NCI-H2227 (cell line): ENCODE measurements around the gene BRSK1.

ENCODE experiments used
- DNase-seq: peaks from one replicate; lab custom pipeline; 2025; ENCODE audit not compliant: unreplicated experiment; lab: John Stamatoyannopoulos, UW

Gene BRSK1

DNA sequence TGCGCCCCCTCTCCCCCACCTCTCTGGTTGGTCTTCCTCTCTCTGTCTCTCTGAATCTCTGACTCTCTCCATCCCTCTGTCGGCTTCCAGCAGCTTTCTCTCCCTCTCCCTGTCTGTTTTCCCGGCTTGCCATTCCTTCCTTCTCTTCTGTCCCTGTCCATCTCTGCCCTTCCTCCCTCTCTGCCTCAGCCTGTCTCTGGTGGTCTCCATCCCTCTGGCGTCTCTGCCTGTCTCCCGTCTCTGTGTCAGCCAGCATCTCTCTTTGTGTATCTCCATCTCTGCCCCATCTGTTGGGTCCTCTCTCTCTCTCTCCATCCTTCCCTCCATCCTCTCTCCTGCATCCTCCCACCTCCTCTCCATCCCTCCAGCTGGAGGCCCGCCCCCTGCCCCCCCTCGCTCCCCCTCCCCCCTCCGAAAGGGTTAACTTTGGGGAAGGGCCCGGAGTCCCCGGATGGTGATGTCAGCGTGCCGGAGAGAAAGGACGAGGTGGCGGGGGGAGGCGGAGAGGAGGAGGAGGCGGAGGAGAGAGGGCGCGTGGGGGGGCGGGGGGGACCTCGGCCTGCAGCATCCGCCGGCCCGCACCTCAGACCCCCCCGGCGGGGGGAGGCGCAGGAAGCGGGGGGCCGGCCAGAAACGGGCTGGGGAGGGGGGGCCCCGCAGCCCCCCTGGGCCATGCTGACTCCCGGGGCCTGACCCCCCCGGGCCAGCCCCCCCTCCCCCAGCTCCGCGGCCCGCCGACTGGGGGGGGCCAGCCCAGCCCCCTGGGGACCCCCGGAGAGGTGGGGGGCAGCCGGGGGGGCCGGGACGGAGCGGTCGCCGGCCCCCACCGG is at the start of gene BRSK1:
TSS of gene BRSK1 (plus strand) at position 450 of the 830 bp plus-strand sequence. CDS start 446 bp downstream, outside the sequence.
- DNase-seq, result peak; percentile 97

GRCh38 chr19:55238030-55238429 is 45.8 kb upstream of the BRSK1 start:
- DNase-seq, result no peak

DNA sequence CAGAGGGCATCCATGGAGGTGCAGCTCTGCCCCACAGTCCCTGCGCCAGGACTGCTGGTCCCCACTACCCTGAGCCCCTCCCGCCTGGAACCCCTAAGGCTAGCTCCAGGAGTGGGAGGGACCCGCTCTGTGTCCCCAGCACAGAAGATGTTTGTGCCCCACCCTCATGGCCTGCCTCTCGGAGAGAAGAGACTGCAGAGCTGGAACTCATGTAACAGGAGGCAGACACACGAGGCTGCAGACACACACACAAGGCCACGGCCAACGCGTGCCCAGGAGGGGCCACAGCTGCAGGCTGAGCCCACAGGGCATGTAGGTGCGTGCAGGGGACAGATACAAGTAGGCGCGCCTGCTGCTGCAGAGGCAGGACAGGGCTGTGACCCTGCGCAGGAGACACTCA is 44.8 kb upstream of the BRSK1 start:
- no peak for DNase-seq

GRCh38 chr19:55240713-55241020 is 43.1 kb upstream of the BRSK1 start:
- DNase-seq, result no peak

GRCh38 chr19:55241143-55241934 is 42.5 kb upstream of the BRSK1 start:
- DNase-seq, result no peak

DNA sequence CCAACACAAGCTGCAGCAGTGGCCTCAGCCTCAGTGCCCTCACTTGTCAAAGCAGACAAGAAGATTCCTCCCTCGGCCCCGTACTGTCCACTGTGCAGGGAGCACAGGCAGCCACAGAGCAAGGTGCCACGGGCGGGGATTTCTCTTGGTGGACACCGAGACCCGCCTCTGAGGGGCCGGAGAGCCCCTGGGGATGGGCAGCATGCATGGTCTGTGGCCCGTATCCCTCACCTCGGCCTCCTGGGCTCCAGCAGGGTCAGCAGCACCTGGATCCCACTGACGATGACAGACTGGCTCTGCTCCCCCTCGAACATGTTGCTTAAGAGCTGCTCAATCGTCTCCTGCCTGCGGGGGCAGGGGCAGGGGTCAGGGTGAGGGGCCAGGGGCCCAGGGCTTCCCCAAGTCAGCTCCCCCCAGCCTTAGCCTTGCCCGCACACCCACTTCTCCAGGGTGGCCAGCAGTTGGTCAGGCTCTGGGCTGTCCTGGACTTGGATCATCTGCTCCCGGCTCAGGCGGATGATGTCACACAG is 41.8 kb upstream of the BRSK1 start:
- DNase-seq, result no peak

GRCh38 chr19:55242517-55242916 is 41.3 kb upstream of the BRSK1 start:
- DNase-seq, result no peak

GRCh38 chr19:55244004-55244680 is 39.7 kb upstream of the BRSK1 start:
- no peak for DNase-seq

- no peak for DNase-seq
Observed at GRCh38 chr19:55245236-55245904, 38.4 kb upstream of the BRSK1 start.

- DNase-seq, result no peak
Observed at GRCh38 chr19:55246462-55247451, 37.0 kb upstream of the BRSK1 start.

GRCh38 chr19:55247621-55248099 is 36.1 kb upstream of the BRSK1 start:
- no peak for DNase-seq

GRCh38 chr19:55248166-55248675 is 35.6 kb upstream of the BRSK1 start:
- no peak for DNase-seq

DNA sequence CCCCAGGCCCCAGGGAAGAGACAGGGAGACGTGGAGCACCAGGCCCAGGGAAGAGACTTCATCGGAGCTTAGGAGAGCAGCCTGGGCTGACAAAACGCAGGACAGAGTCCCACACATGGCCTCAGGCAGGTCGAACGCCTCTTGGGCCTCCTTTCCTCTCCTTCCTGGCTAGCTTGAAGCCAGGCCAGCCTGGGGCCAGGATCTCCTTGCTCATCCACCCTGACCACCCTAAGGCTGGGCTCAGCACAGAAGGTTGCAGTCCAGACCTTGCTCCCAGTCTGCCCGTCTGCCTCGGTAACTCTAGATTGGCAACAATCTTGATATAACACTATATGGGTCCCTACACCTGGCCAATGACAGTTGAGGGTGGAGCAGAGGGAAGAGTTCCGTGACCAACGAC is 35.1 kb upstream of the BRSK1 start:
- DNase-seq, result no peak

DNA sequence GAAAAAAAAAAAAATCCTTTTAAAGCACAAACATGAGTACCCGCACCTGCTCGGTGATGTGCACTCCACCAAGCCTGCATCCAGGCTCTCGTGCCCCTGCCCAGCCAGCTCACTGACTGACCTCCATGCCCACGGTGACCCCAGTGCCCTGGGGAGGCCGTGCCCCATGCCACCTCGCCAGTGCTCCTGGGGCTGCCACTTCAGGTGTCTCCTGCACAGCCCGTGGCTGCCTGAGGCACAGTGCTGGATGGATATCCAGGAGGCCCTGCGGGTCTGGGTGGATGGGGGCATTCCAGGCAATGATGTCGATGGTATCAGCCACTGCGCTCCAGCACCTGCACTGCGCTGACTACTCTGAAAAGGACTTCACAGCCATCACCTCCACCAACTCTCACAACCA is 34.0 kb upstream of the BRSK1 start:
- no peak for DNase-seq

DNA sequence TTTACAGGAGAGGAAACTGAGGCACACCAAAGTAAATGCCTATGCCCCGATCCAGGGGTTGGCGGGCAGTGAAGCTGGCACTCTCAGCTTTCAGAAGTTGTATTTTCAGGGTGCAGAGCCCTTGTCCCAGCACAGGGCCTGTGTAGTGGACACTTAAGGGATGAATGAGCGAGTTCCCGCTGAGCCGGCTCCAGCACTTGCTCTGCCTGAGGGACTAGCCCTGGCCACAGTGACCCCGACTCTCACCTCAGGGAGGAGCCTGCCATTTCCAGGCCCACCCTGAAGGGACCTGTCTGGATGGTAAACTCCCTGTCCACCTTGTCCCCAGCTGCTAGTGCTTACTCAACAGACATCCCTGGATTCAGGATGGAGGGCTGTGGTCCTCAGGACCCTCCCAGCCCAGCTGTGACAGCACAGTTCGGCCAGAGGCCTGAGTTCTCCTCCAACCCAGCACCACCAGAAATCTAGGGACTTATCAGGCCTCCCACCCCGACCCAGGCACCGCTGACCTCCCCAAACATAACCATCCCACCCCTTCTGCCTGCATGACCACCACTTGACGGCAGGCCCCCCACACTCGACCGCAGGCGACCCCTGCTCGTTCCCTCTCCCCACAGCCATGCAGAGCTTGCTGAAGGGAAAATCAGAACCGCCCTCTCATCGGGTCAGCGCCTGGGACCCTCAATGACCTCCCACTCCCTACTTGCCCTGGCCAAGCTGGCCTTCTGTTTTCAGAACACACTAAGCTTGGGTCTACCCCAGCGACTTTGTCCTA is 33.3 kb upstream of the BRSK1 start:
- no peak for DNase-seq

DNA sequence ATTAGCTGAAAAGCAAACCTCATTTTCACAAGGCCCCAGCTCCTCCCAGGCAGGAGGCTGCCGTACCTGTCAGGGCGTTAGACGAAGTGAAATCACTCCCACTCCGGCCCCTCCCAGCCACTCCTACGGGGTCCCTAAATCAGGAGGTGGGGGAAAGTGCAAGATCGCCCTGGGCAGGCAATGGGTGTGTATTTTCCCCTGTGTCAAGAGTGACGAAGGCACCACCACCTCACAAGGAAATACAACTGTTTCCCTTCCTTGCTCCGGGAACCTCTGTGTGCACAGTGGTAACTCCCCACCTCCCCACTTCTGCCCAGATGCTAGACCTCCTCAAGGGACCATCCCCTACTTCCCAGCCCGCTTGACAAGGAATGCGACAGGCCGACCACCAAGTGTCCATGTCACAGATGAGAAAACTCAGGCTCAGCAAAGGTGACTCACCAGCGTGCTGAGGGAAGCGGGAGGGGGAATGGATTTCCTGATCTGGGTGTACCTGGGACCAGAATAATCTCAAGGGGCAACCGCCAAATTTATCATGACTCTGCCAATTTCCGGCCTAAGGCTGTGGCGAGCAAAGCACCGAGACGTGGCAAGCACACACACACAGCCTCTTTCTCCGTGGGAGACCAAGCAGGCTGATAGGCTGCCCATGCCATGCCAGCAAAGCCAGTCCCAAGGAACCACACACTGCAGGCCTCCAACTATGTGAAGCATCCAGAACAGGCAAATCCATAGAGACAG is 32.3 kb upstream of the BRSK1 start:
- DNase-seq, result no peak

- DNase-seq, result no peak
Observed at GRCh38 chr19:55252760-55253663, 30.8 kb upstream of the BRSK1 start.
